A673 (cell line): Measurements from ENCODE around the gene CMTM2.

ENCODE experiments used
- CTCF ChIP-seq: fragments of 300-800, 200-600 bp; sonication (generic); conservative IDR thresholded peaks from 2 replicates; pipeline ENCODE4 v1.5.1; 2017; ENCODE audit warnings: low read depth, mild to moderate bottlenecking, antibody characterized with exemption, low read length, moderate library complexity, mixed read lengths
- EZH2 ChIP-seq: fragments of 200-600 bp; sonication (generic); IDR thresholded peaks from 2 replicates; pipeline ENCODE4 v1.6.1; 2017; ENCODE audit warnings: borderline replicate concordance, low read depth, mild to moderate bottlenecking, mixed read lengths, antibody characterized with exemption, low read length; ENCODE audit not compliant: poor library complexity, severe bottlenecking

GRCh38 chr16:66560107-66560506 is 19.2 kb upstream of the CMTM2 start:
- TF ChIP-seq CTCF: no peak
- no peak for TF ChIP-seq EZH2
